ENCODE data around the gene MAP1LC3B. TPM values are rescaled to one million over a fixed set of nuclear protein-coding genes. Genes with fewer than 3 reads are reported as not detected.
"Not testable (repeated sequence)": the region's sequence is repeated elsewhere in the genome, so short reads cannot be mapped to it uniquely, and the experiment has no call there.

The MAP1LC3B gene
- total RNA-seq, 4 donors from 2014 or later, result 38.0 to 50.6 (median 40.7) TPM

- Histone ChIP-seq H3K4me3 (no peak overlapping the region), H3K4me1 (peaks cover 0 to 28% (median 2%) of the 10 kb centered on the region in 4 donors), H3K36me3 (peaks cover 0 to 55% (median 0%) of the 10 kb centered on the region in 3 donors), H3K27ac (no peak overlapping the region), H3K27me3 (no peaks in the 10 kb centered on the region), H3K9me3 (no peaks in the 10 kb centered on the region)
- TF ChIP-seq CTCF (IDR thresholded peaks at IDR 0.05), result no peak
- TF ChIP-seq POLR2A (IDR thresholded peaks at IDR 0.05), result no peak
- DNase-seq, result no peak
Measured at GRCh38 chr16:87361916-87362619, 30.1 kb upstream of the MAP1LC3B start.

- H3K9me3 ChIP-seq, H3K27me3 ChIP-seq, H3K4me3 ChIP-seq, DNase-seq, H3K27ac ChIP-seq: not testable (repeated sequence)
- peaks cover 0 to 49% (median 0%) of the 10 kb centered on the region in 3 donors for H3K36me3 ChIP-seq
- H3K4me1 ChIP-seq, result peaks cover 0 to 36% (median 3%) of the 10 kb centered on the region in 4 donors
Measured at GRCh38 chr16:87362828-87363559, 29.1 kb upstream of the MAP1LC3B start.

DNA sequence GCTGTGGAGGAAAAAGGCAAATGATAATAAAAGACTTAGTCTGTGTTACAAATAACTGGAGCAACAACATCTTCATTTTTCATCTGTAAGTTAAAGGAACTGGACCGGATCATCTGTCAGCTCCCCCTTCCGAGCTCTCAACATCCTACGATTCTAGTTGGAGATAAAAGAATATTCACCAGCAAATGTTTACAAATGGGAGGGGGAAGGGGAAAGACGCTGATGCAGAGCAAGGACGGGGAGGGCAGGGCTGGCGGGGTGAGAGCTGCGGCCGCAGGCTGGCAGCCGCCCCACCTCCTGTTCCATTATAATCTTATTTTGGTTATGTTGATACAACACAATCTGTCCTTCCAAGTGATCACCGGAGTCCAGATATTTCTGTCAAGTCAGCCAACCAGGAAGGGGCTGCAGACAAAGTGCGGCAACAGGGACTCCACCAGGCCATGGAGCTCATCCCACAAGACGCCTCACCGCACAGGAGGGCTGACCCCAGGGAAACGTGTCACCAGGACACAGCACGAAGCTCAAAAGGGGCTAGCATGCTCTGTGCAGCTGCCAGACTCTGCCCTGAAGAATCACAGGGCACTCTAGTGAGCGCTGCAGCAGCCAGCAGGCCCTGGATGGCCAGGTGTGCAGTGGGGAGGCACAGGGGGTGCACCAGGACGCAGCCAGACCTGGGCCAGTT lies 28.2 kb upstream of the MAP1LC3B start:
- no peak for DNase-seq
- TF ChIP-seq POLR2A (IDR thresholded peaks at IDR 0.05) (no peak), CTCF (IDR thresholded peaks at IDR 0.05) (no peak)
- peaks cover 0 to 40% (median 0%) of the 10 kb centered on the region in 3 donors for H3K36me3 ChIP-seq
- no peaks in the 10 kb centered on the region for H3K27me3 ChIP-seq
- peaks cover 3 to 45% (median 6%) of the 10 kb centered on the region in 4 donors for H3K4me1 ChIP-seq
- no peak overlapping the region for H3K4me3 ChIP-seq
- H3K9me3 ChIP-seq, result no peaks in the 10 kb centered on the region
- peak overlapping the region; percentile 24 to 66 (median 44) for H3K27ac ChIP-seq

DNA sequence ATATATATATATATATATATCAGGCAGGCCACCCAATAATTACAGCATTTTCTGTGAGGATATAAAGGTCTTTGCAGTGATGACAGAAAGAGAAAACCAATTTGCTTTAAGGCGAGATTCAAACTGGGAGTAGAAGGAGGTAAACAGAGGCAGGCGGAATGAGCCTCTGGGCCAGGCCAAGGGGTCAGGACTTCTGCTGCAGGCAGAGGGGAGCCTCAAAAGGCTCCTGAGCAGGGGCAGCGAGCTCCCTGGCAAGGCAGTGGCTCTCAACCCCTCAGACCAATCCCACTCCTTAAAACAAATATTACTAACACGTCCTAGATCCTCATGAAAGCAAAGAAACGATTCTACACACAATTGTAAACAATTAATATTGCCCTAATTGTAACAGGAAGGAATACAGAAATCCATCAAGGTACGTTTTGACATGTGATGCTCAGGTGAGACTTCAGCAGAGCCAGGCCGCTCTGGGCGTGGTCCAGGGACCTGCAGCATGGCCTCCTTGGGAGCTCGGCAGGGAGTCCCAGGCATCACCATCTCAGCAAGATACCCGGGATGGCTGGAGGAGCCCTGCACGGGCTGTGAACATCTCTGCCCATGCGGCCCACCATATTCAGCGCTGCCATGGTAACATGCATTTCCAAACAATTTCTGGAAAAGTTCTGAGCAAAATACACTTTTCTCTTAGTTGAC lies 27.0 kb upstream of the MAP1LC3B start:
- Histone ChIP-seq H3K9me3 (no peaks in the 10 kb centered on the region), H3K4me3 (no peak overlapping the region), H3K4me1 (peaks cover 3 to 58% (median 7%) of the 10 kb centered on the region in 4 donors), H3K27me3 (no peaks in the 10 kb centered on the region), H3K36me3 (peaks cover 0 to 29% (median 0%) of the 10 kb centered on the region in 3 donors), H3K27ac (peak overlapping the region in 1 of 4 donors; percentile 33)
- DNase-seq, result no peak
- TF ChIP-seq POLR2A (IDR thresholded peaks at IDR 0.05), result no peak
- TF ChIP-seq CTCF (IDR thresholded peaks at IDR 0.05), result no peak

- peak in 2 of 3 donors; percentile 70 to 77 for DNase-seq
- Histone ChIP-seq H3K4me1 (peaks cover 3 to 69% (median 7%) of the 10 kb centered on the region in 4 donors), H3K27ac (peak overlapping the region in 2 of 4 donors; percentile 1 to 14), H3K36me3 (peaks cover 0 to 25% (median 0%) of the 10 kb centered on the region in 3 donors), H3K27me3 (no peaks in the 10 kb centered on the region), H3K4me3 (no peak overlapping the region), H3K9me3 (no peaks in the 10 kb centered on the region)
- TF ChIP-seq CTCF (IDR thresholded peaks at IDR 0.05) (no peak), POLR2A (IDR thresholded peaks at IDR 0.05) (no peak)
Measured at GRCh38 chr16:87366288-87366687, 25.8 kb upstream of the MAP1LC3B start.

Data from Peyer's patch (tissue), 4 donors.